ENCODE measurements around the gene ANKRD12.

DNA sequence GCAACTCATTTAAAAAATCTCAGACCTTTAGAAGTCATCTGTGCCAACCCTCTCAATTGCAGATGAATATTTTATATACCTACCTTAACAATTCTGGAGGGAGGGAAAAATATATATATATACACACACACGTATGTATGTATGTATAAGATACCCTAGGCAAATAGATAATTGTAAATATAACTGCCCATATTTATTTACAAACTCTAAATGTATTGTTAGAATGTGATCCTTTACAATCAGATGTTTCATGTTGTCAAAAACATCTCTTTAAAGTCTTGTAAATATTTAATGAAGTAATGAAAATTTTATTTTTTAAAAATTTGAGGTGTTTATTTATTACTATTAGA lies 11.6 kb downstream of the ANKRD12 start:
- TF ChIP-seq, protein P1, sequence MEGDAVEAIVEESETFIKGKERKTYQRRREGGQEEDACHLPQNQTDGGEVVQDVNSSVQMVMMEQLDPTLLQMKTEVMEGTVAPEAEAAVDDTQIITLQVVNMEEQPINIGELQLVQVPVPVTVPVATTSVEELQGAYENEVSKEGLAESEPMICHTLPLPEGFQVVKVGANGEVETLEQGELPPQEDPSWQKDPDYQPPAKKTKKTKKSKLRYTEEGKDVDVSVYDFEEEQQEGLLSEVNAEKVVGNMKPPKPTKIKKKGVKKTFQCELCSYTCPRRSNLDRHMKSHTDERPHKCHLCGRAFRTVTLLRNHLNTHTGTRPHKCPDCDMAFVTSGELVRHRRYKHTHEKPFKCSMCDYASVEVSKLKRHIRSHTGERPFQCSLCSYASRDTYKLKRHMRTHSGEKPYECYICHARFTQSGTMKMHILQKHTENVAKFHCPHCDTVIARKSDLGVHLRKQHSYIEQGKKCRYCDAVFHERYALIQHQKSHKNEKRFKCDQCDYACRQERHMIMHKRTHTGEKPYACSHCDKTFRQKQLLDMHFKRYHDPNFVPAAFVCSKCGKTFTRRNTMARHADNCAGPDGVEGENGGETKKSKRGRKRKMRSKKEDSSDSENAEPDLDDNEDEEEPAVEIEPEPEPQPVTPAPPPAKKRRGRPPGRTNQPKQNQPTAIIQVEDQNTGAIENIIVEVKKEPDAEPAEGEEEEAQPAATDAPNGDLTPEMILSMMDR (conservative IDR thresholded peaks at IDR 0.05; ENCODE audit: low read depth, low read length): no peak
- TF ChIP-seq POLR2A (IDR thresholded peaks at IDR 0.05; ENCODE audit: low read depth, low read length) (no peak), MAZ (IDR thresholded peaks at IDR 0.05; ENCODE audit: borderline replicate concordance, low read depth, low read length) (no peak), RAD21 (IDR thresholded peaks at IDR 0.05; ENCODE audit: low read length) (no peak), SMC3 (IDR thresholded peaks at IDR 0.05; ENCODE audit: low read depth, low read length) (no peak), MAFK (IDR thresholded peaks at IDR 0.05; ENCODE audit: low read depth, low read length) (no peak), CEBPB (IDR thresholded peaks at IDR 0.05; ENCODE audit: low read depth, low read length) (no peak), MXI1 (IDR thresholded peaks at IDR 0.05; ENCODE audit: borderline replicate concordance, low read depth, low read length) (no peak)
- TF ChIP-seq, protein P2, sequence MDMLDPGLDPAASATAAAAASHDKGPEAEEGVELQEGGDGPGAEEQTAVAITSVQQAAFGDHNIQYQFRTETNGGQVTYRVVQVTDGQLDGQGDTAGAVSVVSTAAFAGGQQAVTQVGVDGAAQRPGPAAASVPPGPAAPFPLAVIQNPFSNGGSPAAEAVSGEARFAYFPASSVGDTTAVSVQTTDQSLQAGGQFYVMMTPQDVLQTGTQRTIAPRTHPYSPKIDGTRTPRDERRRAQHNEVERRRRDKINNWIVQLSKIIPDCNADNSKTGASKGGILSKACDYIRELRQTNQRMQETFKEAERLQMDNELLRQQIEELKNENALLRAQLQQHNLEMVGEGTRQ (IDR thresholded peaks at IDR 0.05; ENCODE audit: low read depth, low read length): no peak
